Mammary epithelial cell (primary cell): Measurements from ENCODE around the gene KCNH6.

Experiments
- EZH2 ChIP-seq: IDR thresholded peaks from 2 replicates; pipeline ENCODE4 v1.6.1; 2012; ENCODE audit warnings: low read length, inconsistent platforms, borderline replicate concordance
- TF ChIP-seq, protein P1 (sequence below), 2 donors: IDR thresholded peaks in 1 of 2; conservative IDR thresholded peaks in 1 of 2; 2 replicates each; pipeline ENCODE4 v1.5.1; 2011 to 2012; ENCODE audit warnings: inconsistent platforms in 2 of 2, low read length in 2 of 2, mild to moderate bottlenecking in 2 of 2, control low read depth in 1 of 2, low read depth in 1 of 2; ENCODE audit not compliant: insufficient read depth in 1 of 2; ENCODE audit errors: extremely low read depth in 1 of 2

DNA sequence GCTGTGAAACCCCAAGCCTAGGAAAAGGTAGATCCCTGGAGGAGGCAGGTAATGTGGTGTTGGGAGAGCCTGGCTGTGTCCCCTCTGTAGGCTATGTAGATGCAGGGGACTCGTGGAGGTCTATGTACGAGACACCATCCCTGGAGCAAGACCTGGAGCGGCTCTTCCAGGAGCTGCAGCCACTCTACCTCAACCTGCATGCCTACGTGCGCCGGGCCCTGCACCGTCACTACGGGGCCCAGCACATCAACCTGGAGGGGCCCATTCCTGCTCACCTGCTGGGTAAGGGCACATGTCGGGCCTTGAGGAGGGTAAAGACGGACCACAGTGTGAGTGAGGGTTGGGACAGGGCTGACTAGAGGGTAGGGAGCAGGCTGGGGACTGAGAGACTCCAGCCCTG lies 34.3 kb upstream of the KCNH6 start:
- TF ChIP-seq, protein P1, sequence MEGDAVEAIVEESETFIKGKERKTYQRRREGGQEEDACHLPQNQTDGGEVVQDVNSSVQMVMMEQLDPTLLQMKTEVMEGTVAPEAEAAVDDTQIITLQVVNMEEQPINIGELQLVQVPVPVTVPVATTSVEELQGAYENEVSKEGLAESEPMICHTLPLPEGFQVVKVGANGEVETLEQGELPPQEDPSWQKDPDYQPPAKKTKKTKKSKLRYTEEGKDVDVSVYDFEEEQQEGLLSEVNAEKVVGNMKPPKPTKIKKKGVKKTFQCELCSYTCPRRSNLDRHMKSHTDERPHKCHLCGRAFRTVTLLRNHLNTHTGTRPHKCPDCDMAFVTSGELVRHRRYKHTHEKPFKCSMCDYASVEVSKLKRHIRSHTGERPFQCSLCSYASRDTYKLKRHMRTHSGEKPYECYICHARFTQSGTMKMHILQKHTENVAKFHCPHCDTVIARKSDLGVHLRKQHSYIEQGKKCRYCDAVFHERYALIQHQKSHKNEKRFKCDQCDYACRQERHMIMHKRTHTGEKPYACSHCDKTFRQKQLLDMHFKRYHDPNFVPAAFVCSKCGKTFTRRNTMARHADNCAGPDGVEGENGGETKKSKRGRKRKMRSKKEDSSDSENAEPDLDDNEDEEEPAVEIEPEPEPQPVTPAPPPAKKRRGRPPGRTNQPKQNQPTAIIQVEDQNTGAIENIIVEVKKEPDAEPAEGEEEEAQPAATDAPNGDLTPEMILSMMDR (conservative IDR thresholded peaks at IDR 0.05 in 1 of 2, IDR thresholded peaks at IDR 0.05 in 1 of 2; ENCODE audit: extremely low read depth in 1 of 2, insufficient read depth in 1 of 2, low read depth in 1 of 2, low read length in 2 of 2) = no peak
- no peak for TF ChIP-seq EZH2
